HG03045 (cell line): Measurements from ENCODE around the gene PCGF2.

Experiments
- ATAC-seq: cut with Tn5 transposase; IDR thresholded peaks from one replicate; pipeline ENCODE4 v1.9.1; 2021; ENCODE audit warnings: mild to moderate bottlenecking, moderate library complexity; ENCODE audit not compliant: unreplicated experiment

Gene PCGF2

DNA sequence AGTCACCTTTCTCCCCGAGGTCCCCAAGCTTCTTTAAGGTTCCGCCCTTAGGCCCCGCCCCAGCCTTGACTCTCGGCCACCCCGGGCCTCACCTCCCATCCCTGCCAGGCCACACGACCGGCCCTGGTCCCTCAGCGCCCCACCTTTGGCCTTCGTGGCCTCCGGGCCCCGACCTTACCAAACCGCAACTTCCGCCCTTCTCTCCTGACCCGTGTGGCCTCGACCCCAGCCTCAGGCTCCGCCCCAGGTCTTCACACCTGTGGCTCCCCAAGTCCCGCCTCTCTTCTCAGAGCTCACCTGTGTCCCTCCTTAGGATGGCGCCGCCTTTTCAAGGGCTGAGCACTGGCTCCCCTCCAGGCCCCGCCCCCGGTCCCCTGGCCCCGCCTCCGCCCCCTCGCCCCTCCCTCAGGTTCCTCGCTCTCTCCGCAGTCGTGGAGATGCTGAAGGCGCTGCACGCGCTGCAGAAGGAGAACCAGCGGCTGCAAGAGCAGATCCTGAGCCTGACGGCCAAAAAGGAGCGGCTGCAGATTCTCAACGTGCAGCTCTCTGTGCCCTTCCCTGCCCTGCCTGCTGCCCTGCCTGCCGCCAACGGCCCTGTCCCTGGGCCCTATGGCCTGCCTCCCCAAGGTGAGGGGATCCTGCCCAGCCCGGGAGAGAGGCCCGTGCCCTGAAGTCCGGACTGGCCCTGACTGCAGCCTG lies 28.0 kb downstream of the PCGF2 start:
- ATAC-seq: no peak

DNA sequence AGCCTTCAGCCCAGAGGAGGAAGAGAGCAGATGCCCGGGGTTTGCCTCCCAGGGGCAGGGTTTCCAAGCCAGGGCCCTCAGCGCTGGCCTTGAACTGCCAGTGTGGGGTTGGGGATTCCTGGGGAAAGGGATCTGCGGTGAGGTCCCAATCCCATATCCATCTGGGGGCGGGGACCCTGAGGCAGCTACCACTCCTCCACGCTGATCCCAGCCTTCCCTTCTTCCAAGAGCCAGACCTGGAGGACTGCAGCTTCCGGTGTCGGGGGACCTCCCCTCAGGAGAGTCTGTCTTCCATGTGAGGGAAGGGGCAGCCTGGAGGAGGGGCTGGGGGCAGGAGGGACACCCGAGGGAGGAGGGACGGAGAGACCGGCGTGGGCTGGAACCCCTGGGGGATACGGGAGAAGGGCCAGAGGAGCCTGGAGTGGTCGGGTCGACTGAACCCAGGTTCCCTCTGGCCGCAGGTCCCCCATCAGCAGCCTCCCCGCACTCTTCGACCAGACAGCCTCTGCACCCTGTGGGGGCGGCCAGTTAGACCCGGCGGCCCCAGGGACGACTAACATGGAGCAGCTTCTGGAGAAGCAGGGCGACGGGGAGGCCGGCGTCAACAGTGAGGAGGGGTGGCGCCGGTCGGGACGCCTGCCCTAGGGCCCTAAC lies 28.7 kb downstream of the PCGF2 start:
- ATAC-seq: no peak

DNA sequence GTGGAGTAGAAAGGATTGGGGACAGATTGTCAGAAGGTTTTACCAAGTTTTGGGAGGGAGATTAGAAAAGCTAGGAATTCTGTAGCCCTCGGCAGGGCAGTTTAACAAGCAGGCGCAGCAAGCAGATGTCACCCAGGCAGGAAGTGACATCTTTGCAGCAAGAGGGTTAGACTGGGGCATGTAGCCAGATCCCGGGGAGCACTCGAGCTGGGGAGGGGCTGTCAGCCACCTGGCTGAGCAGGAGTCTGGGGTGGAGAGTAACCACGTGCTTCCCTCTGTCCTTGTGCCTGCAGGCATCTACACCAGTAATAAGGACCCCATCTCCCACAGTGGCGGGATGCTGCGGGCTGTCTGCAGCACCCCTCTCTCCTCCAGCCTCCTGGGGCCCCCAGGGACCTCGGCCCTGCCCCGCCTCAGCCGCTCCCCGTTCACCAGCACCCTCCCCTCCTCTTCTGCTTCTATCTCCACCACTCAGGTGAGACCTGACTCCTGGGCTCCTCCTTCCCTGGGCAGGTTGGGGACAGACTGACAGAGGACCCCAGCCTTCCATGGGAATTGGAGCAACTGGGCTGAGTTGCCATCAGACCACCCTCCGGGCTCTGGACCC lies 30.9 kb downstream of the PCGF2 start:
- ATAC-seq: no peak

DNA sequence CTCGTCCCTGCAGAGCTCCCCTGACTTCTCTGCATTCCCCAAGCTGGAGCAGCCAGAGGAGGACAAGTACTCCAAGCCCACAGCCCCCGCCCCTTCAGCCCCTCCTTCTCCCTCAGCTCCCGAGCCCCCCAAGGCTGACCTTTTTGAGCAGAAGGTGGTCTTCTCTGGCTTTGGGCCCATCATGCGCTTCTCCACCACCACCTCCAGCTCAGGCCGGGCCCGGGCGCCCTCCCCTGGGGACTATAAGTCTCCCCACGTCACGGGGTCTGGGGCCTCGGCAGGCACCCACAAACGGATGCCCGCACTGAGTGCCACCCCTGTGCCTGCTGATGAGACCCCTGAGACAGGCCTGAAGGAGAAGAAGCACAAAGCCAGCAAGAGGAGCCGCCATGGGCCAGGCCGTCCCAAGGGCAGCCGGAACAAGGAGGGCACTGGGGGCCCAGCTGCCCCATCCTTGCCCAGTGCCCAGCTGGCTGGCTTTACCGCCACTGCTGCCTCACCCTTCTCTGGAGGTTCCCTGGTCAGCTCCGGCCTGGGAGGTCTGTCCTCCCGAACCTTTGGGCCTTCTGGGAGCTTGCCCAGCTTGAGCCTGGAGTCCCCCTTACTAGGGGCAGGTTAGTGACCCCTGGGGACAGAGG lies 31.6 kb downstream of the PCGF2 start:
- ATAC-seq: no peak

DNA sequence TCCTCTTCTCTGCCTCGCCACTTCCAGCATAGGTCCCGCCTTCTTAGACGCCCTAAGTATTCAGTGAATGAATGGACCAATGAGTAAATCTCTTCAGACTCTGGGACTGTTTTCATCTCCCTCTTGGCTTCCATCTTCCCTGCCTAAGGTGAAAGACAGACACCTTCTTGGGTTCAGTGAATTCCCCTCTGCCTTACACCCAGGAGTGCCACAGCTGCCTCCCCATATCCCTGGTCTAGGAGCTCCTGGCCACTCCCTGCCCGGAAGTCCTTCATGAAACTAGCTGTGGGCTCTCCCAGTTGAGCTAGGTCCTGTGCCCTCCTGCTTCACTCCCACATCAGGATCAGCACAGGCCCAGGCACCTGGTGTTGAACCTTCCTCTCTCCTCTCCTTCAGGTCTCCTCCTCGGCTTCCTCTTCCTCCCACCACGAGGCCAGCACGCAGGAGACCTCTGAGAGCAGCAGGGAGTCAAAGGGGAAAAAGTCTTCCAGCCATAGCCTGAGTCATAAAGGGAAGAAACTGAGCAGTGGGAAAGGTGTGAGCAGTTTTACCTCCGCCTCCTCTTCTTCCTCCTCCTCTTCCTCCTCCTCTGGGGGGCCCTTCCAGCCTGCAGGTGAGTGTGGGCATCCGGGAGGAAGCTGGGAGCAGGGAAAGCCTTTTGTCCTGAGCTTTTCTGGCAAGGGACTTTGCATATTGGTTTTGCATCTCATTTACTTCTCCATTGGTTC lies 32.8 kb downstream of the PCGF2 start:
- ATAC-seq: no peak

DNA sequence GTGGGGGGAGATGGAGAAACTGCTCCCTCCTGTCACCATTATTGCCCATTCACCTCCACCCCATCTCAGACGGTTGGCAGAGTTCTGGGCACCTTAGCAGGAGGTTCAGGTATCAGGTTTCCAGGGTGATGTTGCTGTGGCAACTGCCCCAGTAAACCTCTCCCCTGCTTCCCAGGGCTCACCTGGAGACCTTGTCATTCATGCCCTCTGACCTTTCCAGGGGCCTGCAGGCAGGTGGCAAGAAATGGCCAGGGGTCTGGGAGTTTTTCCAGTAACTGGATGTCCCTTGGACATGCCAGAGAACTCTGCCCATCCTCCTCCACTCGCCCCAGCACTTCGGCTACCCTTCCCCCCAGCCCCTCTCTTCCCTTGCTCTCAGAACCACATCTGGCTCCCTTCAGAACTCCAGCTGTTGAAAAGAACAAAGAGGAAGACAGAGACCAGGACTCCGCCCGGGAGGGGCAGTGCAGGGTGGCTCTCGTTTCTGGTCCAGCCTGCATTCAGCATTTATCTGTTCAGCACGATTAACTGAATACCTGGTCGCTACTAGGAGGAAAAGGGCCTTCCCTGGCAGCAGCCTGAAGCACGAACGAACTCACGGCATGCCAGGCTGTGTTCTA lies 34.6 kb downstream of the PCGF2 start:
- ATAC-seq: no peak

DNA sequence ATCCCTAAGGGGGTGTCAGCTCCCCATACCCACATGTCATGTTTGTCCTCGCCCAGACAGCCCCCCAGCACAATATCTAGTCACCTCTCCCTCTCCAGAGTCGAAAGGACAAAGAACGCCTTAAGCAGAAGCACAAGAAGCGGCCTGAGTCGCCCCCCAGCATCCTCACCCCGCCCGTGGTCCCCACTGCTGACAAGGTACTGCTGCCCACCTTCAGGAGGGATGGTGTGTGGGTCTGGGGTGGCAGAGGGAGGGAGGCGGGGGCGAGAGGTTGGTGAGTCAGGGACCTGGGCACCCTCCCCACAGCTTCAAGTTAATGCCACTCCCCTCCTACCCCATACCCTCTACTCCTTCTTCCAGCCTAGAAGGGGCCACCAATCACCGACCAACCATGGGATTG lies 35.5 kb downstream of the PCGF2 start:
- no peak for ATAC-seq

DNA sequence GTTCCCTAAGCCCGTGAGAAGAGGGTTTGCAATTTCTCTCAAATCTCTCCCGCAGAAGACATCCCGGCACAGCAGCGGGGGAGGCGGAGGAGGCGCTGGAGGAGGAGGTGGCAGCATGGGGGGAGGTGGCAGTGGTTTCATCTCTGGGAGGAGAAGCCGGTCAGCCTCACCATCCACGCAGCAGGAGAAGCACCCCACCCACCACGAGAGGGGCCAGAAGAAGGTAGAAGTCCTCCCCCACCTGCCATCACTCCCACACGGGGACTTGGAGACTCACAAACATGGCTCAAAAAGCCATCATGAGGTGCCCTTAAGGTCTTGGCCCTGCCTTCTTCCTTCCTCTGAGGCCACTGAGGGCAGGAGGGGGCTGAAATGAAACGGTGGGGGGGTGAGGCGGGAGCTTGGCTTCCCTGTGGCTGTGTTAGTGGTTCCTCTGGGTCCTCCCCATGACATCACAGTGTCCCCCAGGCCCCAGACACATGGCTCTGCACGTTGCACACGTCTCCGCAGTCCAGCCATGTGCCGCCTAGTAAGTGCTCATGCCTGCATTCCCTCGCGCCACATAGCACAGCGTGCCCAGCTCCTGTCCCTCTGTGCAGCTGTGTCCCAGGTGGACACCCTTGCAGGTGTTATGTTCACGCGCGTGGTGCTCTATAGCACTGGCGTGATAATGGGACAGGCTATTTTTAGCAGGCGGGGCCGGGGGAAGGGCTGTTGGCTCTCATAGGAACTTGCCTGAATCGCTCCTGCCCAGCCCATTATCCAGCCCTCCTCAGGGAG lies 36.2 kb downstream of the PCGF2 start:
- ATAC-seq: no peak

DNA sequence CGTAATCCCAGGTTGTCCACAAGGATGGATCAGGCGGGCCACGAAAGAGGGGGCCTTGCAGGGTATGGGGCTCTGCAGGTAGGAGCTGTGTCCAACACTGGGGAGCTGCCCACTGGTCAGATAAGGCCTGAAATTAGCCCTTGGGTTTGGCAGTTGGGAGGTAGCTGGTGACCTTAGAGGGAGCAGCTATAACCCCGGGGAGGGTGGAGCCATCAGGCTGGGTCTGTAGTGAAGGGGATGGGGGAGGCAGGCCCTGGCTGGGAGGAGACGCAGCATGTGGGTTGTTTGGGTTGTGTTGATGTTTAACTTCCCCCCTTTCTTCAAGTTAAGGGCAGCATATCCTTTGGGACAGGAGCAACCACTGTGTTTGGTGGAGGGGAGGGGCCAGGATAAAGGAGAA lies 37.2 kb downstream of the PCGF2 start:
- ATAC-seq: no peak

DNA sequence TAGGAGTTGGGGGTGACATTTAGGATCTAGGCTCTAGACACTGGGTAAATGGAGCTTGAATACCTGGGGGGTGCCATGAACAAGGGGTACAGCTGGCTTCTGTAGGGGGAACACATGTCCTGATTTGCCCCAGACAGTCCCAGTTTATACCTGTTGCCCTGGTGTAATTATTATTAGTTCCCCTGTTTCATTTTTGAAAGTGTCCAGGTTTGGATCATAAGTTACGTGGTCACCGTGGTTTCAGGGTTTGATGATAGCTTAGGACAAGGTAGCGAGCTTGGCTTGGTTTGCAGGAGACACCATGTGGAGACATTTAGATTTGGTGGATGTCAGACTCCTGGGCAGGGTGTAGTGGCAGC lies 37.6 kb downstream of the PCGF2 start:
- no peak for ATAC-seq

DNA sequence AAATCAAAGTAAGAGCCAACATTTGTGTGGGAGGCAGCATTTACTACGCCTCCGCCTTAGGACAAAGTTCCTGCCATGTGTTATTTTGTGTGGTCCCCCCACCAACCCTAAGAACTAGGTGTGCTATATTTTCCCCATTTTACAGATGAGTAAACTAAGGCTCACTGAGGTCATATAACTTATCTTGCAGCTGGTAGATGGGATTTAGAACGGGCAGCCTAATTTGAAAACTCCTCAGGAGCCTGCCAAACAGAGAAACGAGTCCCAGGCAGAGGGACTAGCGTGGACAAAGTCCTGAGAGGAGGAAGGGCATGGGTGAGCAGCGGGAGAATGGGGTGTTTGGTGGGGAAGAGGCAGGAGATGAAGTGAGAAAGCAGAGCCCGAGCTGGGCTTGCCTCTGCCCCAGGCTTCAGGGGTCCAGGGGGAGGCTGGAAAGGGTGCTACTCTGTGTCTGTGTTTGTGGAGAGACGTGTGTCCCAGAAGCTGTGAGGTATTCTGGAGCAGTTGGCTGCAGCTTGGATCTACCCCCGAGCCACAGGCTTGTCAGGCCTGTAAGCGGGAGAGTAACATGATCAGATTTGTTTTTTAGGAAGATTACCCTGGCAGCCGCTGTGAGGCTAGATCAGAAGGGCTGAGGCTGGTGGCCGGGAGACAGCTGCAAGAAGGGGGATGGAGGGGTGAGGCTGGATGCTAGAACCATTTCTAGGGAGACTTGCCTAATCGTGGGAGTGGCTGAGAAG lies 38.1 kb downstream of the PCGF2 start:
- ATAC-seq: no peak

DNA sequence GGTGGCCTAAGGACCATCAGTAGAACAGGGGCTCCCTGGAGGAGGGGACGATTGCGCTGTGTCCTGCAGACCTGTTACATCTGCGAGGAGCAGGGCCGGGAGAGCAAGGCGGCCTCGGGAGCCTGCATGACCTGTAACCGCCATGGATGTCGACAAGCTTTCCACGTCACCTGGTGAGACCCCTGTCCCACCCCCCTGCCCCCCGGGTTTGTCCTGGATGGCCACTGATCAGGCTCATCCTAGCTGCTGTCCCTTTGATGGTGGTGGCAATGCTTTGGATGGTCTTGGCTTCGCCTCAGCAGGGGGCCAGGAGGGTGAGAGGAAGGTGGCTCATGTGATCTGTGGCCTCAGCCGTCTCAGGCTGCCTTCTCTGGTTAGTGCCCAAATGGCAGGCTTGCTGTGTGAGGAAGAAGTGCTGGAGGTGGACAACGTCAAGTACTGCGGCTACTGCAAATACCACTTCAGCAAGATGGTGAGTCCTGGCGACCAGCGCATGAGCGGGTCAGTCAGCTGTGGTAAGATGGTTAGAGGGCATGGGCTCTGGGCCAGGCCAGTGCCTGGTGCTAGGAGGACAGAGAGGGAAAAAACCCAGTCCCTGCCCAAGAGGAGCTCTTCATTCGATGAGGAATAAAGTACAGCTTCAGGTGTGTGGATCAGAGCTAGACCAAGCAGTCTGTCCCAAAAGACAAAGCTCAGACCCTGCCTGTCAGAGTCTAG lies 38.9 kb downstream of the PCGF2 start:
- no peak for ATAC-seq

DNA sequence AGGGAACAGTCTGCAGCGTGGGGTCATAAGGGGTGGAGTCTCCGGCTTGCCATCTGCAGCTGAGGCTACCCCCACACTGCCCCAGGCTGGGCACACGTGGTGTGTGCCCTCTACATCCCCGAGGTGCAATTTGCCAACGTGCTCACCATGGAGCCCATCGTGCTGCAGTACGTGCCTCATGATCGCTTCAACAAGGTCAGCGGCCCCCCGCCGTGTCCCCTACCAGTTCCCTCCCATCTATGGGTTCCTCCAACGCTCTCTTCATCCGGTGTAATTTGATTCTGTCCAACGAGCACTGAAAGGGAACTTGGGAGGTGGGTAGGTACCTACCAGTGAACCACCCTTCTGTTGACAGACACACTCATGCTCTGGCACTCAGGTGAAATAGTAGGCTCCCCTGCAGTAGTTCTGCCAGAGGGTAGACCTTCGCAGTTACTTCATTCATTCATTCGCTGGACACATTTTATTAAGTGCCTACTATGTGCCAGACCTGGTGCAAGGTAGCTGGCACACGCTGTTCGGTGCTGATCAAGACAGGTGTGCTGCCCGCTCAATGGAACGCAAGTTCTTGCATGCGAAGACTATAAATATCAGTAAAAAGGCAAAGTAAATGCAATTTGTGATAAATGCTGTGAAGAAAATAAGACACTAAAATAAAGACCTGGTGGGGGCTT lies 40.3 kb downstream of the PCGF2 start:
- ATAC-seq: no peak

DNA sequence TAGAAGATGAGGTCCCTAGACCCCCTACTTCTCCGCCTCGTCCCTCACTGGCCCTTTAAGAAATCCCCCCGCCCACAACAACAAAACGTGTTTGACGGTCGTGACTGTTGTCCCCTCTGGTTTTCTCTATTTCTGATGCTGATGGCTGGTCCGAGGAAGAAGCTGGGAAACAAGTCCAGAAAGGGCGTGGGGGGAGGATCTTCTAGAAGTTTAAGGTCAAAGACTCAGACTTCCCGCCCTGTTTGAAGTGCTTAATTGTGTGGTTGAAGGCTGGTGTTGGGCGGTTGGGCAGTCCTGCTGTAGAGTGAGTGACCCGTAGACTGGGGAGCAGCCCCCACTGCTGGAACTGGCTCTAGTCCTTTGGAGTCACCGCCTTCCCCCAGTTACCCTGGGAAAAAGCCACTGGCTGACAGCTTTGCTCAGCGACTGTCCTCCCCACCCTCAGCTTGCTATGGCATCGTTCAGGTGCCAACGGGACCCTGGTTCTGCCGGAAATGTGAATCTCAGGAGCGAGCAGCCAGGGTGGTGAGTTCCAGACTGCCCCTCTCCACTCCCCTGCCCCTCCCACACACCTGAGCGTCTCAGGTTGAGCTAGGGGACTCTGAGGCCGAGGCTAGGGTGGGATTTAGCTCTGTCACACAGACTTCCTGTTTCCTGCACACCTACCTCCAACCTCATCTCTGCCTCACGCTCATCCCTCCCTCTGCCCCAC lies 41.5 kb downstream of the PCGF2 start:
- no peak for ATAC-seq

DNA sequence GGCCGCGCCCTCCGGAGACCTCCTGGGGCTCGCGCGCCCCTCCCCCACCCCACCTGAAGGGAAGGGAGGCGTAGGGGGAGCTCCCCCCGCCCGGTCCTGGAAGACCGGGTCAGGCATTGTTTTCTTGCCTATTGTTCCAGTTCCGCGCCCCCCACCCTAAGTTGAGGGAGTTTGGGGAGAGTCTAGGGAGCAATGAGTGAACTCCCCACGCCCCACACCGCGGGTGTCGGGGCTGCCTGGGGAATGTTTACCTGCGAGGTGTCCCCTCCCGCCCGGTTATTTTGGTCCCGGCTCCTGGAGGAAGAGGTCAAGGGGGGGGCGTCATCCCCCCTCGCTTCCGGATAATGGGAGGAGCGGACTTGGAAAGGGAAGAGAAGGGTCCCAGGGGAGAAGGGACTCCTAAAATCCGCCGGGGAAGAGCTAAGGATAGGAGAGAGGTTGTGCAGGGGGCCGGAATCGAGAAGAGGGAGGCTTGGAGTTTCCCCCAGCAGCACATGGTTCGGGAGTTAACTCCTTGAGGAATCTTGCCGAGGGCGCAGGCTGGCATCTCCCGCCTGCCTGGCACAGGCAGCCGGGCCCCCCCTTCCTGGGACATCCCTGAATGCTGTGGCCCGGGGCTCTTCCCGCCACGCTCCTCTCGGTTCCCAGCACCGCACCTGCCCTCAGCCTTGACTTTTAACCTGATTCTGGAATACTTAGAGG lies 42.2 kb downstream of the PCGF2 start:
- no peak for ATAC-seq

DNA sequence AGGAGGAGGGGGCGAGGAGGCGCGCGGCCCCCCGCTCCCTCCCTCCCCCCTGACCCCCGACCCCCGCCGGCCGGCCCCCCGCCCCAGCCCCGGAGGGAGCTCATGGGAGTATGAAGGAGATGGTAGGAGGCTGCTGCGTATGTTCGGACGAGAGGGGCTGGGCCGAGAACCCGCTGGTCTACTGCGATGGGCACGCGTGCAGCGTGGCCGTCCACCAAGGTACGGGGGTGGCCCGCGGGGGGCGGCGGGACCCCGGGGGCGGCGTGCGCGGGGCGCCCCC lies 42.7 kb downstream of the PCGF2 start:
- ATAC-seq: no peak
